ENCODE data around the gene USHBP1. TPM values are rescaled to one million over a fixed set of nuclear protein-coding genes. Genes with fewer than 3 reads are reported as not detected.

USHBP1 gene
- polyA plus RNA-seq, 3 donors from 2014 or later = not detected

- Mint-ChIP-seq H3K27me3 (ENCODE audit: low read depth in 3 of 3) (peaks cover 0 to 7% (median 1%) of the 10 kb centered on the region in 3 donors), H3K27ac (no peak overlapping the region), H3K9me3 (no peaks in the 10 kb centered on the region), H3K36me3 (no peaks in the 10 kb centered on the region), H3K4me3 (peak overlapping the region in 3 of 5 donors; percentile 6 to 35 (median 21)), H3K4me1 (peaks cover 7 to 10% of the 10 kb centered on the region in 2 donors)
- no peak for DNase-seq
These were observed 28.4 kb downstream of the USHBP1 start for GRCh38 chr19:17235971-17236777.

- Mint-ChIP-seq H3K36me3 (no peaks in the 10 kb centered on the region), H3K9me3 (no peaks in the 10 kb centered on the region), H3K4me3 (peak overlapping the region; percentile 57 to 76 (median 68)), H3K27me3 (ENCODE audit: low read depth in 3 of 3) (peaks cover 0 to 7% (median 1%) of the 10 kb centered on the region in 3 donors), H3K4me1 (peaks cover 7 to 10% of the 10 kb centered on the region in 2 donors), H3K27ac (no peak overlapping the region)
- DNase-seq = peak; percentile 65 to 76 (median 69)
These were observed 29.1 kb downstream of the USHBP1 start for GRCh38 chr19:17235300-17235970.

GRCh38 chr19:17234911-17235299, 29.6 kb downstream of the USHBP1 start:
- peaks cover 0 to 7% (median 1%) of the 10 kb centered on the region in 3 donors for H3K27me3 Mint-ChIP-seq (ENCODE audit: low read depth in 3 of 3)
- peak overlapping the region; percentile 57 to 76 (median 68) for H3K4me3 Mint-ChIP-seq
- no peak overlapping the region for H3K27ac Mint-ChIP-seq
- H3K9me3 Mint-ChIP-seq = no peaks in the 10 kb centered on the region
- peak; percentile 32 to 39 (median 35) for DNase-seq
- no peaks in the 10 kb centered on the region for H3K36me3 Mint-ChIP-seq
- H3K4me1 Mint-ChIP-seq = peaks cover 7 to 10% of the 10 kb centered on the region in 2 donors

GRCh38 chr19:17232258-17232657, 32.3 kb downstream of the USHBP1 start:
- no peak overlapping the region for H3K27ac Mint-ChIP-seq
- H3K4me3 Mint-ChIP-seq = no peak overlapping the region
- H3K4me1 Mint-ChIP-seq = peaks cover 7 to 11% of the 10 kb centered on the region in 2 donors

GRCh38 chr19:17229890-17230289, 34.7 kb downstream of the USHBP1 start:
- peaks cover 0 to 19% (median 3%) of the 10 kb centered on the region in 3 donors for H3K27me3 Mint-ChIP-seq (ENCODE audit: low read depth in 3 of 3)
- H3K4me1 Mint-ChIP-seq = peaks cover 9 to 18% of the 10 kb centered on the region in 2 donors
- no peaks in the 10 kb centered on the region for H3K9me3 Mint-ChIP-seq
- H3K4me3 Mint-ChIP-seq = no peak overlapping the region
- H3K27ac Mint-ChIP-seq = no peak overlapping the region
- no peak for DNase-seq
- H3K36me3 Mint-ChIP-seq = no peaks in the 10 kb centered on the region

More at GRCh38 chr19:17232258-17232657, 32.3 kb downstream of the USHBP1 start:
- peaks cover 0 to 9% (median 0%) of the 10 kb centered on the region in 3 donors for H3K27me3 Mint-ChIP-seq (ENCODE audit: low read depth in 3 of 3)
- H3K36me3 Mint-ChIP-seq = no peaks in the 10 kb centered on the region
- no peaks in the 10 kb centered on the region for H3K9me3 Mint-ChIP-seq
- DNase-seq = no peak

GRCh38 chr19:17227798-17228367, 36.7 kb downstream of the USHBP1 start:
- Mint-ChIP-seq H3K4me1 (peaks cover 6 to 12% of the 10 kb centered on the region in 2 donors), H3K4me3 (peak overlapping the region in 2 of 5 donors; percentile 18 to 24), H3K27me3 (ENCODE audit: low read depth in 3 of 3) (peaks cover 0 to 12% (median 3%) of the 10 kb centered on the region in 3 donors), H3K27ac (peak overlapping the region in 1 of 6 donors; percentile 58), H3K36me3 (no peaks in the 10 kb centered on the region), H3K9me3 (no peaks in the 10 kb centered on the region)
- no peak for DNase-seq

- peaks cover 6 to 12% of the 10 kb centered on the region in 2 donors for H3K4me1 Mint-ChIP-seq
- H3K4me3 Mint-ChIP-seq = peak within 1 kb of the TSS; percentile 91 to 98 (median 95)
- H3K27ac Mint-ChIP-seq = peak within 1 kb of the TSS; percentile 95 to 99 (median 96)
- peak; percentile 96 to 98 (median 97) for DNase-seq
- H3K27me3 Mint-ChIP-seq (ENCODE audit: low read depth in 3 of 3) = peaks cover 0 to 12% (median 3%) of the 10 kb centered on the region in 3 donors
- no peaks in the 10 kb centered on the region for H3K9me3 Mint-ChIP-seq
- no peaks in the 10 kb centered on the region for H3K36me3 Mint-ChIP-seq
These were observed 38.3 kb downstream of the USHBP1 start, which contains the start of gene OCEL1 for GRCh38 chr19:17226002-17226933. TSS of gene OCEL1 (plus strand) at chr19:17226226. CDS start at chr19:17226248, 22 bp downstream.

- peaks cover 6 to 12% of the 10 kb centered on the region in 2 donors for H3K4me1 Mint-ChIP-seq
These were observed 39.5 kb downstream of the USHBP1 start for GRCh38 chr19:17225053-17225452.

GRCh38 chr19:17220207-17220758, 44.3 kb downstream of the USHBP1 start:
- peaks cover 11 to 17% (median 16%) of the 10 kb centered on the region in 3 donors for H3K36me3 Mint-ChIP-seq
- H3K9me3 Mint-ChIP-seq = no peaks in the 10 kb centered on the region
- H3K4me1 Mint-ChIP-seq = peaks cover 1 to 5% of the 10 kb centered on the region in 2 donors
- no peak overlapping the region for H3K4me3 Mint-ChIP-seq
- peaks cover under 1 to 3% (median 2%) of the 10 kb centered on the region in 3 donors for H3K27me3 Mint-ChIP-seq (ENCODE audit: low read depth in 3 of 3)
- no peak overlapping the region for H3K27ac Mint-ChIP-seq
- DNase-seq = no peak

More at GRCh38 chr19:17225053-17225452, 39.5 kb downstream of the USHBP1 start:
- Mint-ChIP-seq H3K9me3 (no peaks in the 10 kb centered on the region), H3K36me3 (no peaks in the 10 kb centered on the region), H3K4me3 (peak overlapping the region; percentile 18 to 95 (median 49)), H3K27ac (peak overlapping the region in 1 of 6 donors; percentile 96), H3K27me3 (ENCODE audit: low read depth in 3 of 3) (peaks cover 0 to 12% (median 3%) of the 10 kb centered on the region in 3 donors)
- DNase-seq = no peak

- Mint-ChIP-seq H3K27me3 (ENCODE audit: low read depth in 3 of 3) (peaks cover 3 to 5% (median 3%) of the 10 kb centered on the region in 3 donors), H3K4me1 (peaks cover 11 to 14% of the 10 kb centered on the region in 2 donors), H3K4me3 (no peak overlapping the region), H3K9me3 (no peaks in the 10 kb centered on the region), H3K36me3 (peaks cover 14 to 19% (median 17%) of the 10 kb centered on the region in 3 donors), H3K27ac (no peak overlapping the region)
- DNase-seq = no peak
These were observed 45.3 kb downstream of the USHBP1 start for GRCh38 chr19:17219286-17219685.

- no peaks in the 10 kb centered on the region for H3K9me3 Mint-ChIP-seq
- peaks cover 3 to 5% (median 3%) of the 10 kb centered on the region in 3 donors for H3K27me3 Mint-ChIP-seq (ENCODE audit: low read depth in 3 of 3)
- peaks cover 20 to 26% (median 24%) of the 10 kb centered on the region in 3 donors for H3K36me3 Mint-ChIP-seq
- no peak for DNase-seq
- H3K4me3 Mint-ChIP-seq = peak overlapping the region; percentile 81 to 97 (median 96)
- H3K4me1 Mint-ChIP-seq = peaks cover 12 to 14% of the 10 kb centered on the region in 2 donors
- H3K27ac Mint-ChIP-seq = peak overlapping the region; percentile 68 to 99 (median 97)
These were observed 48.4 kb downstream of the USHBP1 start for GRCh38 chr19:17216058-17216670.

All from immature natural killer cell (primary cell).